ENCODE measurements around the gene CENPP. TPM values are rescaled to one million over a fixed set of nuclear protein-coding genes. Genes with fewer than 3 reads are reported as not detected.

The CENPP gene
- total and polyA plus RNA-seq, 4 donors = 0.62 to 8.7 (median 1.3) TPM

DNA sequence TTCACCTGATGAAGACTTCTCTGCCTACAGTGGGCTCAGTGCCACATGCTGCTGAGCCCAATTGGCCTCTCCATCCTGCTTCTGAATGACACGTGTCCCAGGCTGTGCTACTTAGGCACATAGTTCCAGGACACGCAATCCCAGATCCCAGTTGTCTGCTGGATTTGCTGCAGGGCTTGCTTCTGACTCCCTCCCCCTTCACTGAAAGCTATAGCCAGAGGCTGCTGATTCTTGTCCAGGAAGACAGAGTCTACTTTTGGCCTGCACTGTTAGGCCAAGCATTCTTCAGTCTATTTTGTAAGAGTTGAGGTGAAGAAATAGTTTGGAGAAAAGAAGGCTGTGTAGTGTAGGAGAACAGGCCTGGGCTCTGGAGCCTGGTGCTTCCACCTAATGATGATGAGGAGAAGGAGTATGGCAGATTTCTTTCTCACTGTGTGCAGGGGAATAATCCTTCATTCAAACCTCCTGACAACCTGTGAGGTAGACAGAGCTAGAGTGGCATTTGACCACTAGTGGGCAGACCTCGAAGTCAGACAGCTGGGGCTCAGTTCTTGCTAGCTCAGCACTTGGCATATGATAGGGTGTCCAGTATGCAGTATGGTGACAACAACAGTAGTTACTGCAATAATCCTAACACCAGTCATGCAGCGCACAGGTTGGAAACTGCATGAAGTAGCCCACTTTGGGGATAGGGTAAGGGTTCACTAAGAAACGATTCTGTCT, 176.1 kb downstream of the CENPP start:
- 77% methylated on average over 5 of the region's 5 CpGs for WGBS
- no peak for DNase-seq (ENCODE audit: low spot score)

DNA sequence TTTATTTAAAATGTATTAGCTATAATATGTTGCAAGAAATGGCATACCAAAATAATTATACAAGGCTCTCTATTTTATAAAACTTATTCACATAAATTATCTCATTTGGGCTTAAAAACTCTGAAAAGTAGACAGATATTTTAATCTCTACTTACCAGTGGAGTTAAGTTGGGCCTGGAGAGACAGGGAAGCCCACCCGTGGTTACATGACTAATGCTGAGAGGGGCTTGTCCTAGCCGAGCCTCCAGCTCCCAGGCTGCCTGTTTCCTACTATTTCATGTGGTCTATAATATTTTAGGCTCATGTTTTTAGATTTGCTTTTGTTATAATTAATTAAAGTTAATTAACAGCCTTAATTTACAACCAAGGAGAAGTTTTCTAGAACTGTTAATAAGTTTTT, 177.4 kb downstream of the CENPP start:
- no peaks in the 10 kb centered on the region for H3K27me3 ChIP-seq (ENCODE audit: control insufficient read depth in 4 of 4, insufficient read depth in 4 of 4, low read length in 3 of 4)
- no peak overlapping the region for H3K9ac ChIP-seq (ENCODE audit: low read depth in 1 of 2, low read length in 2 of 2)
- no peak overlapping the region for H3K4me3 ChIP-seq (ENCODE audit: low read depth in 1 of 3, low read length in 3 of 3)
- H3K27ac ChIP-seq (ENCODE audit: low read depth in 1 of 2, low read length in 2 of 2) = no peak overlapping the region
- no peak for DNase-seq (ENCODE audit: low spot score)
- no peaks in the 10 kb centered on the region for H3K9me3 ChIP-seq (ENCODE audit: control insufficient read depth in 4 of 4, low read length in 3 of 4)
- 93% methylated on average over 2 of the region's 2 CpGs for WGBS
- no peaks in the 10 kb centered on the region for H3K36me3 ChIP-seq (ENCODE audit: control insufficient read depth in 4 of 4, insufficient read depth in 3 of 4, low read depth in 1 of 4, low read length in 3 of 4)
- TF ChIP-seq NR2F2 (IDR thresholded peaks at IDR 0.05) = no peak
- TF ChIP-seq, protein P1, sequence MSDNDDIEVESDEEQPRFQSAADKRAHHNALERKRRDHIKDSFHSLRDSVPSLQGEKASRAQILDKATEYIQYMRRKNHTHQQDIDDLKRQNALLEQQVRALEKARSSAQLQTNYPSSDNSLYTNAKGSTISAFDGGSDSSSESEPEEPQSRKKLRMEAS (IDR thresholded peaks at IDR 0.05) = no peak
- TF ChIP-seq GABPA (IDR thresholded peaks at IDR 0.05 in 1 of 2, conservative IDR thresholded peaks at IDR 0.05 in 1 of 2) = no peak
- no peak for TF ChIP-seq RAD21 (IDR thresholded peaks at IDR 0.05)
- TF ChIP-seq, protein P2, sequence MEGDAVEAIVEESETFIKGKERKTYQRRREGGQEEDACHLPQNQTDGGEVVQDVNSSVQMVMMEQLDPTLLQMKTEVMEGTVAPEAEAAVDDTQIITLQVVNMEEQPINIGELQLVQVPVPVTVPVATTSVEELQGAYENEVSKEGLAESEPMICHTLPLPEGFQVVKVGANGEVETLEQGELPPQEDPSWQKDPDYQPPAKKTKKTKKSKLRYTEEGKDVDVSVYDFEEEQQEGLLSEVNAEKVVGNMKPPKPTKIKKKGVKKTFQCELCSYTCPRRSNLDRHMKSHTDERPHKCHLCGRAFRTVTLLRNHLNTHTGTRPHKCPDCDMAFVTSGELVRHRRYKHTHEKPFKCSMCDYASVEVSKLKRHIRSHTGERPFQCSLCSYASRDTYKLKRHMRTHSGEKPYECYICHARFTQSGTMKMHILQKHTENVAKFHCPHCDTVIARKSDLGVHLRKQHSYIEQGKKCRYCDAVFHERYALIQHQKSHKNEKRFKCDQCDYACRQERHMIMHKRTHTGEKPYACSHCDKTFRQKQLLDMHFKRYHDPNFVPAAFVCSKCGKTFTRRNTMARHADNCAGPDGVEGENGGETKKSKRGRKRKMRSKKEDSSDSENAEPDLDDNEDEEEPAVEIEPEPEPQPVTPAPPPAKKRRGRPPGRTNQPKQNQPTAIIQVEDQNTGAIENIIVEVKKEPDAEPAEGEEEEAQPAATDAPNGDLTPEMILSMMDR (IDR thresholded peaks at IDR 0.05; ENCODE audit: low read depth, low read length, missing input control) = no peak
- no peak for TF ChIP-seq TAF1 (conservative IDR thresholded peaks at IDR 0.05)
- no peak for TF ChIP-seq FOXA1 (IDR thresholded peaks at IDR 0.05)
- no peak for TF ChIP-seq FOXA2 (IDR thresholded peaks at IDR 0.05)
- TF ChIP-seq, protein P3, sequence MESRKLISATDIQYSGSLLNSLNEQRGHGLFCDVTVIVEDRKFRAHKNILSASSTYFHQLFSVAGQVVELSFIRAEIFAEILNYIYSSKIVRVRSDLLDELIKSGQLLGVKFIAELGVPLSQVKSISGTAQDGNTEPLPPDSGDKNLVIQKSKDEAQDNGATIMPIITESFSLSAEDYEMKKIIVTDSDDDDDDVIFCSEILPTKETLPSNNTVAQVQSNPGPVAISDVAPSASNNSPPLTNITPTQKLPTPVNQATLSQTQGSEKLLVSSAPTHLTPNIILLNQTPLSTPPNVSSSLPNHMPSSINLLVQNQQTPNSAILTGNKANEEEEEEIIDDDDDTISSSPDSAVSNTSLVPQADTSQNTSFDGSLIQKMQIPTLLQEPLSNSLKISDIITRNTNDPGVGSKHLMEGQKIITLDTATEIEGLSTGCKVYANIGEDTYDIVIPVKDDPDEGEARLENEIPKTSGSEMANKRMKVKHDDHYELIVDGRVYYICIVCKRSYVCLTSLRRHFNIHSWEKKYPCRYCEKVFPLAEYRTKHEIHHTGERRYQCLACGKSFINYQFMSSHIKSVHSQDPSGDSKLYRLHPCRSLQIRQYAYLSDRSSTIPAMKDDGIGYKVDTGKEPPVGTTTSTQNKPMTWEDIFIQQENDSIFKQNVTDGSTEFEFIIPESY (IDR thresholded peaks at IDR 0.05) = no peak
- no peak for TF ChIP-seq RXRA (IDR thresholded peaks at IDR 0.05)
- TF ChIP-seq YY1 (IDR thresholded peaks at IDR 0.05) = no peak
- TF ChIP-seq, protein P4, sequence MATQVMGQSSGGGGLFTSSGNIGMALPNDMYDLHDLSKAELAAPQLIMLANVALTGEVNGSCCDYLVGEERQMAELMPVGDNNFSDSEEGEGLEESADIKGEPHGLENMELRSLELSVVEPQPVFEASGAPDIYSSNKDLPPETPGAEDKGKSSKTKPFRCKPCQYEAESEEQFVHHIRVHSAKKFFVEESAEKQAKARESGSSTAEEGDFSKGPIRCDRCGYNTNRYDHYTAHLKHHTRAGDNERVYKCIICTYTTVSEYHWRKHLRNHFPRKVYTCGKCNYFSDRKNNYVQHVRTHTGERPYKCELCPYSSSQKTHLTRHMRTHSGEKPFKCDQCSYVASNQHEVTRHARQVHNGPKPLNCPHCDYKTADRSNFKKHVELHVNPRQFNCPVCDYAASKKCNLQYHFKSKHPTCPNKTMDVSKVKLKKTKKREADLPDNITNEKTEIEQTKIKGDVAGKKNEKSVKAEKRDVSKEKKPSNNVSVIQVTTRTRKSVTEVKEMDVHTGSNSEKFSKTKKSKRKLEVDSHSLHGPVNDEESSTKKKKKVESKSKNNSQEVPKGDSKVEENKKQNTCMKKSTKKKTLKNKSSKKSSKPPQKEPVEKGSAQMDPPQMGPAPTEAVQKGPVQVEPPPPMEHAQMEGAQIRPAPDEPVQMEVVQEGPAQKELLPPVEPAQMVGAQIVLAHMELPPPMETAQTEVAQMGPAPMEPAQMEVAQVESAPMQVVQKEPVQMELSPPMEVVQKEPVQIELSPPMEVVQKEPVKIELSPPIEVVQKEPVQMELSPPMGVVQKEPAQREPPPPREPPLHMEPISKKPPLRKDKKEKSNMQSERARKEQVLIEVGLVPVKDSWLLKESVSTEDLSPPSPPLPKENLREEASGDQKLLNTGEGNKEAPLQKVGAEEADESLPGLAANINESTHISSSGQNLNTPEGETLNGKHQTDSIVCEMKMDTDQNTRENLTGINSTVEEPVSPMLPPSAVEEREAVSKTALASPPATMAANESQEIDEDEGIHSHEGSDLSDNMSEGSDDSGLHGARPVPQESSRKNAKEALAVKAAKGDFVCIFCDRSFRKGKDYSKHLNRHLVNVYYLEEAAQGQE (IDR thresholded peaks at IDR 0.05) = no peak
- no peak for TF ChIP-seq SP1 (IDR thresholded peaks at IDR 0.05)
- no peak for TF ChIP-seq EGR1 (IDR thresholded peaks at IDR 0.05; ENCODE audit: low read depth in 2 of 2)
- peaks cover 0 to 5% (median 0%) of the 10 kb centered on the region in 4 donors for H3K4me1 ChIP-seq (ENCODE audit: control insufficient read depth in 4 of 4, insufficient read depth in 4 of 4, low read length in 3 of 4)

More for the DNA sequence above, 176.1 kb downstream of the CENPP start:
- Histone ChIP-seq H3K27me3 (ENCODE audit: control insufficient read depth in 4 of 4, insufficient read depth in 4 of 4, low read length in 3 of 4) (no peaks in the 10 kb centered on the region), H3K4me3 (ENCODE audit: low read depth in 1 of 3, low read length in 3 of 3) (no peak overlapping the region), H3K9me3 (ENCODE audit: control insufficient read depth in 4 of 4, low read length in 3 of 4) (no peaks in the 10 kb centered on the region), H3K27ac (ENCODE audit: low read depth in 1 of 2, low read length in 2 of 2) (no peak overlapping the region), H3K36me3 (ENCODE audit: control insufficient read depth in 4 of 4, insufficient read depth in 3 of 4, low read depth in 1 of 4, low read length in 3 of 4) (no peaks in the 10 kb centered on the region), H3K9ac (ENCODE audit: low read depth in 1 of 2, low read length in 2 of 2) (no peak overlapping the region), H3K4me1 (ENCODE audit: control insufficient read depth in 4 of 4, insufficient read depth in 4 of 4, low read length in 3 of 4) (peaks cover 0 to 5% (median 0%) of the 10 kb centered on the region in 4 donors)
- TF ChIP-seq RXRA (IDR thresholded peaks at IDR 0.05) = no peak
- TF ChIP-seq, protein P2 (IDR thresholded peaks at IDR 0.05; ENCODE audit: low read depth, low read length, missing input control) = peak; percentile 62
- TF ChIP-seq SP1 (IDR thresholded peaks at IDR 0.05) = peak; percentile 13
- TF ChIP-seq RAD21 (IDR thresholded peaks at IDR 0.05) = peak; percentile 80 to 91
